Left forelimb (tissue), 1 donor: ENCODE results near the gene MRPL12.

Source experiments
- DNase-seq: peaks from one replicate; pipeline ENCODE4 v3.0.0-alpha.2; 2018; ENCODE audit warnings: low spot score

MRPL12 gene

GRCh38 chr17:81740395-81740961, 37.3 kb downstream of the MRPL12 start:
- DNase-seq: no peak

DNA sequence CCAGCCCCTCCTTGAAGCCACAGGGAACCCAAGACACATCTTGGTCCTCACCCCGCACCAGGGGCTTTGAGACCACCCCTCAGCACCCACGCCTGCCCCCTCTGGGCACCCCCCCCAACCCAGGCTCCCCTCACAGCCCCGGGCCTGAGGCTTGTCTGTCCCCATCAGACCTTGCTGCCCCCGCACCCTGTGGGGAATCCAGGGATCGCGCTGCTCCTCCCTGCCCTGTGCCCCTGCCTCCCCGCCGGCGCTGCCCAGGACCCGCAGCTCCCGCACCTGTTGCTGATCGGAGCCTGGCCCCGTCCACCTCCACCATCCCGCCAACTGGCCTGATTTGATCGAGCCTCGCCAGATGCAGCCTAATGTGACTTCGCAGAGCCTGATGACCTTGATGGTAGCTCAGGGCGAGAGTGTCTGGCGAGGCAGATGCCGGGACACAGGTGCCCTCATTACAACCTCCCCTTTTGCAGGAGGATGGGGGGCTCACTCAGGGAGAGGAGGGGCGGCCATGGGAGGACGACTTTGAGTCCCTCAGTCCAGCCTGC, 38.0 kb downstream of the MRPL12 start:
- no peak for DNase-seq

DNA sequence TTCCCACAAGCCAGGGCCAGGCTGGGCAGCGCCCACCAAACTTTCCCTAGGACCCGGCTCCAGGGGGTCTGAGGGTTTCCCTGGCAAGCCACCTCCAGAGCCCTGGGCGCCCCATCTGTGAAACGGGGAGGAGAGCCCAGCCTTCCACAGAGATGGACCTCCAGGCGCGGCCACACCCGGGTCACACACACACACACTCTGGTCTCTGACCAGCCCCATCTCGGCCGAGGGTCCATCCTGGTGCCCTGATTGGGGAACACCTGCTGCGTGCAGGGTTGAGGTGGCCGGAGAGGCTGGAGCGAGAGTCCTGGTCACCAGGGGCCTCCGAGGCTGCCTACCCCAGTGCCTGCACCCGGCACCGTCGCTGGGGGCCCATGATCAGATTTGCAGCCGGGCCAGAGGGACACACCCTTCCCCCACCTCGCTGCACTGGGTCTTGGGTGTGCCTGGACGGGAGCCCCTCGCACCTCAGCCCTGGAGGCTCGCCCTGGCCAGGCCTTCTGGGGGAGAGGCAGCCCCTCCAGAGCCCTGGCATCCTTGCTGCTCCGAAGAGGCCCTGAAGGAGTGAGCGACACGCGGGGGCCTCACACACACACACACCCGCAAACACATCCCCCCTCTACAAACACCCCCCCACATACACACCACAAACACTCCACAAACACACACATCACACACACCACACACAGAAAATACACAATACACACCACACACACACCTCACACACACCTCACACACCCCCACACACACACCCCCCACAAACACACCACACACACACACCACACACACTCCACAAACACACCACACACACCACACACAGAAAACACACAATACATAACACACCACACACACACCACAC, 38.7 kb downstream of the MRPL12 start:
- DNase-seq: no peak
